ENCODE results near the gene CDKL2. TPM values are rescaled to one million over a fixed set of nuclear protein-coding genes. Genes with fewer than 3 reads are reported as not detected.

CDKL2 gene
- polyA plus RNA-seq, 2 donors = 0.10 to 0.32 TPM

GRCh38 chr4:75566911-75567310 is 63.4 kb downstream of the CDKL2 start:
- Histone ChIP-seq H3K4me1 (ENCODE audit: control insufficient read depth in 2 of 2, insufficient read depth in 2 of 2, low read length in 1 of 2) (no peaks in the 10 kb centered on the region), H3K4me3 (ENCODE audit: low read depth in 1 of 2, low read length in 2 of 2) (no peak overlapping the region), H3K36me3 (ENCODE audit: control insufficient read depth in 2 of 2, insufficient read depth in 2 of 2, low read length in 1 of 2) (no peaks in the 10 kb centered on the region), H3K27me3 (ENCODE audit: control insufficient read depth in 1 of 2, insufficient read depth in 2 of 2, low read length in 2 of 2) (peaks cover 0 to 2% of the 10 kb centered on the region in 2 donors), H3K27ac (ENCODE audit: low read depth in 2 of 2, low read length in 1 of 2) (no peak overlapping the region), H3K9me3 (ENCODE audit: control insufficient read depth in 2 of 2, insufficient read depth in 1 of 2, low read depth in 1 of 2, low read length in 1 of 2) (no peaks in the 10 kb centered on the region)
- 86 to 91% methylated on average over 1 of the region's 1 CpG for WGBS, 2 donors

DNA sequence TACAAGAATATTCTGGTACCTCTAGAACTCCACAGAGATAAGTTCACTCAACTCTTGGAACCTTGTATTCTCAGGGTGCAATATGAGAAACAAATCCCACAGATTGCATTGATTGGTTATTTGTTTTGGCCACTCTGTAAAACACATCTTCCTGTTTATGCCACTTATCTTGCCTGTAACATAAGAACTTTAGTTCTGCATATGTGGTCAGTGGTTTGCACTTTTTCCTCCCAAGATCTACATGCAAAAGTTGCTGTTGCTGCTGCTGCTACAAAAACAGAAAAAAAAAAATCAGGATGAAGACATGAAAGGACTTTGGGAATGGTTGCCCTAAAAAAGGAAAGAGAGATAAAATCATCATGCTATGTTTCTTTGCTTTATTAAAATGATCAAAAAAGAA is 64.8 kb downstream of the CDKL2 start:
- no peaks in the 10 kb centered on the region for H3K9me3 ChIP-seq (ENCODE audit: control insufficient read depth in 2 of 2, insufficient read depth in 1 of 2, low read depth in 1 of 2, low read length in 1 of 2)
- no peak overlapping the region for H3K4me3 ChIP-seq (ENCODE audit: low read depth in 1 of 2, low read length in 2 of 2)
- no peaks in the 10 kb centered on the region for H3K36me3 ChIP-seq (ENCODE audit: control insufficient read depth in 2 of 2, insufficient read depth in 2 of 2, low read length in 1 of 2)
- no peaks in the 10 kb centered on the region for H3K4me1 ChIP-seq (ENCODE audit: control insufficient read depth in 2 of 2, insufficient read depth in 2 of 2, low read length in 1 of 2)
- no peak overlapping the region for H3K27ac ChIP-seq (ENCODE audit: low read depth in 2 of 2, low read length in 1 of 2)
- peaks cover 0 to 2% of the 10 kb centered on the region in 2 donors for H3K27me3 ChIP-seq (ENCODE audit: control insufficient read depth in 1 of 2, insufficient read depth in 2 of 2, low read length in 2 of 2)

- 78 to 87% methylated on average over 11 of the region's 11 CpGs for WGBS, 2 donors
- H3K27me3 ChIP-seq (ENCODE audit: control insufficient read depth in 1 of 2, insufficient read depth in 2 of 2, low read length in 2 of 2) = peaks cover 0 to 2% of the 10 kb centered on the region in 2 donors
- no peaks in the 10 kb centered on the region for H3K9me3 ChIP-seq (ENCODE audit: control insufficient read depth in 2 of 2, insufficient read depth in 1 of 2, low read depth in 1 of 2, low read length in 1 of 2)
- no peaks in the 10 kb centered on the region for H3K36me3 ChIP-seq (ENCODE audit: control insufficient read depth in 2 of 2, insufficient read depth in 2 of 2, low read length in 1 of 2)
- H3K4me3 ChIP-seq (ENCODE audit: low read depth in 1 of 2, low read length in 2 of 2) = no peak overlapping the region
- H3K4me1 ChIP-seq (ENCODE audit: control insufficient read depth in 2 of 2, insufficient read depth in 2 of 2, low read length in 1 of 2) = no peaks in the 10 kb centered on the region
- H3K27ac ChIP-seq (ENCODE audit: low read depth in 2 of 2, low read length in 1 of 2) = no peak overlapping the region
These were observed 66.3 kb downstream of the CDKL2 start for GRCh38 chr4:75564023-75564422.

GRCh38 chr4:75561789-75562188 is 68.5 kb downstream of the CDKL2 start:
- no peak overlapping the region for H3K4me3 ChIP-seq (ENCODE audit: low read depth in 1 of 2, low read length in 2 of 2)
- H3K36me3 ChIP-seq (ENCODE audit: control insufficient read depth in 2 of 2, insufficient read depth in 2 of 2, low read length in 1 of 2) = no peaks in the 10 kb centered on the region
- peaks cover 0 to 2% of the 10 kb centered on the region in 2 donors for H3K27me3 ChIP-seq (ENCODE audit: control insufficient read depth in 1 of 2, insufficient read depth in 2 of 2, low read length in 2 of 2)
- H3K9me3 ChIP-seq (ENCODE audit: control insufficient read depth in 2 of 2, insufficient read depth in 1 of 2, low read depth in 1 of 2, low read length in 1 of 2) = peaks cover 0 to 2% of the 10 kb centered on the region in 2 donors
- no peaks in the 10 kb centered on the region for H3K4me1 ChIP-seq (ENCODE audit: control insufficient read depth in 2 of 2, insufficient read depth in 2 of 2, low read length in 1 of 2)
- WGBS, 2 donors = 72 to 74% methylated on average over 7 to 8 of the region's 8 CpGs
- H3K27ac ChIP-seq (ENCODE audit: low read depth in 2 of 2, low read length in 1 of 2) = no peak overlapping the region

DNA sequence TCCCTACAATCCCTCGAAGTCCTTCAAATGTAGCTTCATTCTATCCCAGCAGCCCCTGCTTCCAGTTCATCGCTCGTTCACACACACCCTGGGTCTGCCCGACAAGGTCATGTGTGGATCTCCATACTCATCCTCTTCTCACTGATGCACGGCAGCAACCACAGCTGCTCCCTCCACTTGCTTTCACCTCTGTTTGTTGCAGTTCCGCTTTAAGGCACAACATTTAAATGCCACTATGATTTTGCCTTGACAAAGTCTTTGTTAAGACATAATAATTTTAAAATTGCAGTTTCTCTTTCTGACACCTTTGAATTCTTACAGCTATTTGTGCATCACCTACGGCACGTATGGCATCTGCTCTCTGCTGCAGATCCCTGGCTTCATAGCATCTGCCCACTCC is 72.6 kb downstream of the CDKL2 start:
- no peaks in the 10 kb centered on the region for H3K36me3 ChIP-seq (ENCODE audit: control insufficient read depth in 2 of 2, insufficient read depth in 2 of 2, low read length in 1 of 2)
- no peak overlapping the region for H3K4me3 ChIP-seq (ENCODE audit: low read depth in 1 of 2, low read length in 2 of 2)
- H3K4me1 ChIP-seq (ENCODE audit: control insufficient read depth in 2 of 2, insufficient read depth in 2 of 2, low read length in 1 of 2) = no peaks in the 10 kb centered on the region
- H3K27ac ChIP-seq (ENCODE audit: low read depth in 2 of 2, low read length in 1 of 2) = no peak overlapping the region
- H3K9me3 ChIP-seq (ENCODE audit: control insufficient read depth in 2 of 2, insufficient read depth in 1 of 2, low read depth in 1 of 2, low read length in 1 of 2) = peaks cover 0 to 2% of the 10 kb centered on the region in 2 donors
- H3K27me3 ChIP-seq (ENCODE audit: control insufficient read depth in 1 of 2, insufficient read depth in 2 of 2, low read length in 2 of 2) = no peaks in the 10 kb centered on the region
- WGBS, 2 donors = 87 to 88% methylated on average over 8 of the region's 8 CpGs

- WGBS, 2 donors = 49 to 57% methylated on average over 9 of the region's 9 CpGs
- Histone ChIP-seq H3K9me3 (ENCODE audit: control insufficient read depth in 2 of 2, insufficient read depth in 1 of 2, low read depth in 1 of 2, low read length in 1 of 2) (peaks cover 0 to 2% of the 10 kb centered on the region in 2 donors), H3K4me3 (ENCODE audit: low read depth in 1 of 2, low read length in 2 of 2) (no peak within 1 kb of the TSS), H3K36me3 (ENCODE audit: control insufficient read depth in 2 of 2, insufficient read depth in 2 of 2, low read length in 1 of 2) (no peaks in the 10 kb centered on the region), H3K4me1 (ENCODE audit: control insufficient read depth in 2 of 2, insufficient read depth in 2 of 2, low read length in 1 of 2) (no peaks in the 10 kb centered on the region), H3K27ac (ENCODE audit: low read depth in 2 of 2, low read length in 1 of 2) (no peak within 1 kb of the TSS), H3K27me3 (ENCODE audit: control insufficient read depth in 1 of 2, insufficient read depth in 2 of 2, low read length in 2 of 2) (no peaks in the 10 kb centered on the region)
These were observed 74.8 kb downstream of the CDKL2 start, which contains the start of gene ODAPH for GRCh38 chr4:75555294-75556164. ODAPH (plus strand) TSS chr4:75556066; CDS start chr4:75556083, 17 bp downstream.

GRCh38 chr4:75552452-75552851 is 77.9 kb downstream of the CDKL2 start:
- Histone ChIP-seq H3K9me3 (ENCODE audit: control insufficient read depth in 2 of 2, insufficient read depth in 1 of 2, low read depth in 1 of 2, low read length in 1 of 2) (peaks cover 0 to 2% of the 10 kb centered on the region in 2 donors), H3K27ac (ENCODE audit: low read depth in 2 of 2, low read length in 1 of 2) (no peak overlapping the region)

GRCh38 chr4:75549019-75549418 is 81.3 kb downstream of the CDKL2 start:
- Histone ChIP-seq H3K27ac (ENCODE audit: low read depth in 2 of 2, low read length in 1 of 2) (no peak overlapping the region), H3K4me1 (ENCODE audit: control insufficient read depth in 2 of 2, insufficient read depth in 2 of 2, low read length in 1 of 2) (no peaks in the 10 kb centered on the region), H3K36me3 (ENCODE audit: control insufficient read depth in 2 of 2, insufficient read depth in 2 of 2, low read length in 1 of 2) (no peaks in the 10 kb centered on the region), H3K27me3 (ENCODE audit: control insufficient read depth in 1 of 2, insufficient read depth in 2 of 2, low read length in 2 of 2) (no peaks in the 10 kb centered on the region), H3K9me3 (ENCODE audit: control insufficient read depth in 2 of 2, insufficient read depth in 1 of 2, low read depth in 1 of 2, low read length in 1 of 2) (no peaks in the 10 kb centered on the region), H3K4me3 (ENCODE audit: low read depth in 1 of 2, low read length in 2 of 2) (no peak overlapping the region)
- WGBS, 2 donors = 85 to 86% methylated on average over 2 of the region's 2 CpGs

More at GRCh38 chr4:75552452-75552851, 77.9 kb downstream of the CDKL2 start:
- Histone ChIP-seq H3K27me3 (ENCODE audit: control insufficient read depth in 1 of 2, insufficient read depth in 2 of 2, low read length in 2 of 2) (no peaks in the 10 kb centered on the region), H3K36me3 (ENCODE audit: control insufficient read depth in 2 of 2, insufficient read depth in 2 of 2, low read length in 1 of 2) (no peaks in the 10 kb centered on the region), H3K4me1 (ENCODE audit: control insufficient read depth in 2 of 2, insufficient read depth in 2 of 2, low read length in 1 of 2) (no peaks in the 10 kb centered on the region), H3K4me3 (ENCODE audit: low read depth in 1 of 2, low read length in 2 of 2) (no peak overlapping the region)

GRCh38 chr4:75547647-75548387 is 82.5 kb downstream of the CDKL2 start:
- 76 to 80% methylated on average over 15 of the region's 15 CpGs for WGBS, 2 donors
- Histone ChIP-seq H3K4me1 (ENCODE audit: control insufficient read depth in 2 of 2, insufficient read depth in 2 of 2, low read length in 1 of 2) (no peaks in the 10 kb centered on the region), H3K27me3 (ENCODE audit: control insufficient read depth in 1 of 2, insufficient read depth in 2 of 2, low read length in 2 of 2) (no peaks in the 10 kb centered on the region), H3K27ac (ENCODE audit: low read depth in 2 of 2, low read length in 1 of 2) (no peak overlapping the region), H3K4me3 (ENCODE audit: low read depth in 1 of 2, low read length in 2 of 2) (no peak overlapping the region), H3K36me3 (ENCODE audit: control insufficient read depth in 2 of 2, insufficient read depth in 2 of 2, low read length in 1 of 2) (no peaks in the 10 kb centered on the region), H3K9me3 (ENCODE audit: control insufficient read depth in 2 of 2, insufficient read depth in 1 of 2, low read depth in 1 of 2, low read length in 1 of 2) (no peaks in the 10 kb centered on the region)
